Esophagus squamous epithelium (tissue), 4 donors: Measurements from ENCODE around the gene CST1.

Experiments
- POLR2A ChIP-seq, 4 donors: fragments of 450-650 bp; IDR thresholded peaks; one replicate each; pipeline ENCODE4 v1.6.1; 2017; ENCODE audit warnings: antibody characterized with exemption in 4 of 4, mild to moderate bottlenecking in 4 of 4, moderate library complexity in 3 of 4
- TF ChIP-seq, protein P1 (sequence below), 6 experiments: fragments of 450-650 bp in 4 of 6; fragments of 200-600 bp in 2 of 6; sonication (generic) in 2 of 6; IDR thresholded peaks; one replicate each; pipeline ENCODE4 v1.5.1; 2016 to 2019; ENCODE audit warnings: antibody characterized with exemption in 6 of 6, mild to moderate bottlenecking in 4 of 6, moderate library complexity in 4 of 6

DNA sequence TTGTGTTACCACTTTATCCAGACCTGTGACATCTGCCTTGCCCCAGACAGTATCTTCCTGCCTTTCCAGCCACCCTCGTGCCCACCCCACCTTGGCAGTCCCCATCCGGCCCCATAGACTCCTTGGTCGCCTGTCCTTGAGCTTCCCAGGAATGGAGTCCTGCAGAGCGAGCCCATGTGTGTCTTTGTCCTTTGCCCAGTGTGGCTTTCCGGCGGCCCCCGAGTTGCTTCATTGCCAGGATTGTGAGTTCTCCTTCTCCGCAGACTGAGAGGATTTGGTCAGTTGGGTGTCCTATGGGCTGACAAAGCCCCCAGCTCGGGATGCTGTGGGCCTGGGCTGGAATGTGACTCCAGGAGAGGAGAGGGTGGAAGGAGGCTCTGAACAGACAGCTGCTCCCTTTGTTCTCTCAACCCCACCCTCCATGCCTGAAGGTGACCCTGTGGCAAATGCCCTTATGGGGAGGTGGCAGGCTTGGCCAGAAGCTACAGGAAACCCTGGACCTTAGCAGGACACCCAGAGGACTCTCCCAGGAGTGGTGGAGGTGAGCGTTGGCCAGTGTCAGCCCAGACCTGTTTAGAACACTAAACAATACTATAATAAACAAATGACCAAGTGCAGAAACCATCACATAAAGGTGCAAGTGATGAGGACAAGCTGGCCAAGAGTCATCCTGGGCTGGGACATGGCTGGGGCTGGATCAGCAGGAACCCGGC lies 1.9 kb upstream of the CST1 start:
- TF ChIP-seq, protein P1, sequence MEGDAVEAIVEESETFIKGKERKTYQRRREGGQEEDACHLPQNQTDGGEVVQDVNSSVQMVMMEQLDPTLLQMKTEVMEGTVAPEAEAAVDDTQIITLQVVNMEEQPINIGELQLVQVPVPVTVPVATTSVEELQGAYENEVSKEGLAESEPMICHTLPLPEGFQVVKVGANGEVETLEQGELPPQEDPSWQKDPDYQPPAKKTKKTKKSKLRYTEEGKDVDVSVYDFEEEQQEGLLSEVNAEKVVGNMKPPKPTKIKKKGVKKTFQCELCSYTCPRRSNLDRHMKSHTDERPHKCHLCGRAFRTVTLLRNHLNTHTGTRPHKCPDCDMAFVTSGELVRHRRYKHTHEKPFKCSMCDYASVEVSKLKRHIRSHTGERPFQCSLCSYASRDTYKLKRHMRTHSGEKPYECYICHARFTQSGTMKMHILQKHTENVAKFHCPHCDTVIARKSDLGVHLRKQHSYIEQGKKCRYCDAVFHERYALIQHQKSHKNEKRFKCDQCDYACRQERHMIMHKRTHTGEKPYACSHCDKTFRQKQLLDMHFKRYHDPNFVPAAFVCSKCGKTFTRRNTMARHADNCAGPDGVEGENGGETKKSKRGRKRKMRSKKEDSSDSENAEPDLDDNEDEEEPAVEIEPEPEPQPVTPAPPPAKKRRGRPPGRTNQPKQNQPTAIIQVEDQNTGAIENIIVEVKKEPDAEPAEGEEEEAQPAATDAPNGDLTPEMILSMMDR (IDR thresholded peaks at IDR 0.05), result no peak
- no peak for TF ChIP-seq POLR2A (IDR thresholded peaks at IDR 0.05)
